ENCODE data around the gene ASAP3. TPM values are rescaled to one million over a fixed set of nuclear protein-coding genes. Genes with fewer than 3 reads are reported as not detected.

ASAP3 gene
- total RNA-seq, 1 experiment from 2014 or later: 17.6 TPM

DNA sequence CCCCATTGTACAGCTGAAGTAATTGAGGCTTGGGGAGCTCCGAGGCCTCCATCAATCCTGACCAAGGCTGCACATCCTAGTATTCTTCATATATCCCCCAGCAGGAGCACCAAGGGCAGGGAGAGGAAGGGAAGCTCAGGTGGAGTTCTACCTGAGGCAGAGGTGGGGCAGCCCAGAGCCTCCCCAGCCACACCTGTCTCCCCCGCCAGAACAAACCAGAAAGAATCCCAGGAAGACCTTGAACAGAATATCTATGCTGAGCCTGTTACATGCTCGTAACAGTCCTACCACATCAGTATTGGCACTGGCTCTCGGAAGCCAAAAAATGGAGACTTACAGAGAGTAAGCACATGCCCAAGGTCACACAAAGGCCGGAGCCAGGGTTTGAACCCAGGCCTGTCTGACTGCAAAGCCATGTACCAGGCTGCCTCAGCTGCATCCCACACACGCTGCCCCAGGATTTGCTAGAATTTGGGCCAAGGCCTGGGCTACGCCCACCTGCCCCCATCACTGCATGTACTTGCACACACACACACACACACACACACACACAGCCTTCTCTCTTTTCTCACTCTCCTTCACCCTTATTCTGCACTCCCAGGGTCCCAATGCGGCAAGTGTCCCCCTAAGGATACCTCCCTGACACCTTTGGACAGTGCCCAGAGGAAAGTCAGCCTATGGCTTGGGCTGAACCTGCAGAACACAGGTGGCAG lies 42.5 kb upstream of the ASAP3 start:
- peaks cover 72% of the 10 kb centered on the region for H3K4me1 ChIP-seq (replicated peaks; ENCODE audit: insufficient read depth)
- 0 out of 2 replicates have a peak overlapping the region, but pooled peaks have one; percentile 55 for H3K4me2 ChIP-seq
- H3K9me3 ChIP-seq (ENCODE audit: insufficient read depth, low read depth): no peaks in the 10 kb centered on the region
- no peaks in the 10 kb centered on the region for H3K36me3 ChIP-seq (ENCODE audit: low read depth)
- H2AFZ ChIP-seq: no peak overlapping the region
- H3K27me3 ChIP-seq (ENCODE audit: insufficient read depth, low read depth): no peaks in the 10 kb centered on the region
- H4K20me1 ChIP-seq (ENCODE audit: insufficient read depth): no peaks in the 10 kb centered on the region; the same call in 1 of the 2 replicates
- intact Hi-C loops (cut with micrococcal nuclease; ENCODE audit: unreplicated experiment): loop anchor here (5.0 kb wide), 1 partner anchor 44 kb away; the partner anchor contains the start of gene ASAP3
- peaks cover 47% of the 10 kb centered on the region; the same call in 1 of the 2 replicates for H3F3A ChIP-seq (ENCODE audit: insufficient read depth, low read depth)
- TF ChIP-seq, protein P1, sequence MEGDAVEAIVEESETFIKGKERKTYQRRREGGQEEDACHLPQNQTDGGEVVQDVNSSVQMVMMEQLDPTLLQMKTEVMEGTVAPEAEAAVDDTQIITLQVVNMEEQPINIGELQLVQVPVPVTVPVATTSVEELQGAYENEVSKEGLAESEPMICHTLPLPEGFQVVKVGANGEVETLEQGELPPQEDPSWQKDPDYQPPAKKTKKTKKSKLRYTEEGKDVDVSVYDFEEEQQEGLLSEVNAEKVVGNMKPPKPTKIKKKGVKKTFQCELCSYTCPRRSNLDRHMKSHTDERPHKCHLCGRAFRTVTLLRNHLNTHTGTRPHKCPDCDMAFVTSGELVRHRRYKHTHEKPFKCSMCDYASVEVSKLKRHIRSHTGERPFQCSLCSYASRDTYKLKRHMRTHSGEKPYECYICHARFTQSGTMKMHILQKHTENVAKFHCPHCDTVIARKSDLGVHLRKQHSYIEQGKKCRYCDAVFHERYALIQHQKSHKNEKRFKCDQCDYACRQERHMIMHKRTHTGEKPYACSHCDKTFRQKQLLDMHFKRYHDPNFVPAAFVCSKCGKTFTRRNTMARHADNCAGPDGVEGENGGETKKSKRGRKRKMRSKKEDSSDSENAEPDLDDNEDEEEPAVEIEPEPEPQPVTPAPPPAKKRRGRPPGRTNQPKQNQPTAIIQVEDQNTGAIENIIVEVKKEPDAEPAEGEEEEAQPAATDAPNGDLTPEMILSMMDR (conservative IDR thresholded peaks at IDR 0.05): no peak
- no peak for TF ChIP-seq EZH2 (IDR thresholded peaks at IDR 0.05; ENCODE audit: low read depth)
- no TSS peak for BruUV-seq (replicated peaks)
- H3K79me2 ChIP-seq (ENCODE audit: low read depth): peaks cover 34% of the 10 kb centered on the region; the same call in 1 of the 2 replicates
- CTCF ChIA-PET: no interaction called here
- POLR2A ChIA-PET (ENCODE audit: unreplicated experiment): no interaction called here
- no peak overlapping the region for H3K27ac ChIP-seq
- DNase-seq: no peak
- no peak overlapping the region for H3K4me3 ChIP-seq
- H3K9me2 ChIP-seq (ENCODE audit: insufficient read depth): no peaks in the 10 kb centered on the region

DNA sequence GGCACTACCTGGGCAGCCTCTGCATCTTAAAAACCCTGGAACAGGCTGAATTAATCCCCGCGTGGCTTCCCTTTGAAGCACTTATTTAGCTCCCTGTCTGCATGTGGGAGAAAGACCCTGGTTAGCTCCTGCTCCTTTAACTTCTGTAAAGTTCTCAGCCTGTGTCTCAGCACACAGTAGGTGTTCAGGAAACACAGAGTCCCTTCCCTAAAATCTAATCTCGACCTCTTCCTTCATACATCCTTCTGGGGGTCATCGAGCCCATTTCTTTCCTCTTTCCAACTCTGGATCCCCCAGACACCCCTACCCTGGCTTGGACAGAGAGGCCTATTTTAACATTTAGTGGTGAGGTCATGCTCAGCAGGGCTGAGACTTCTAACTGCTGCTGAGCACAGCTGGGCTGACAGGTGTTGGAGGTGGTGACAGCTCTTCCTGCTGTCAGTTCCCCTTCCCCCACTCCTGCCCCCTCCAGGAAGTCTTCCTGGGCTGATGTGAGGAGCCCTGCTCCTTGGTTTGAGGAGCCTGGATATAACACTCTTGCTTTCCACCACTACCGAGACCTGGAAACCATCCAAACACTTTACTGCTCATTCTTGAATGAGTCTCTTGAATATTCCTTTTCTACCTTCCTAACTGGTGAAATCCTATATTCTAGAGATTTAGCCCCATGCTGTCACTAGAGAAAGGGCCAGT lies 41.7 kb upstream of the ASAP3 start:
- CTCF ChIA-PET: no interaction called here
- Histone ChIP-seq H3K4me3 (no peak overlapping the region), H3K4me1 (replicated peaks; ENCODE audit: insufficient read depth) (peaks cover 70% of the 10 kb centered on the region)

More for the DNA sequence above, 41.7 kb upstream of the ASAP3 start:
- POLR2A ChIA-PET (ENCODE audit: unreplicated experiment): interaction anchor here (0.6 to 0.7 kb wide), 2 partner anchors 67 to 156 kb away, joined by 3 to 4 read pairs; partner anchors contain the start of gene ZNF436
- no peak for DNase-seq
- H3K36me3 ChIP-seq (ENCODE audit: low read depth): no peaks in the 10 kb centered on the region
- no TSS peak for BruUV-seq (replicated peaks)
- no peaks in the 10 kb centered on the region for H3K27me3 ChIP-seq (ENCODE audit: insufficient read depth, low read depth)
- peaks cover 34% of the 10 kb centered on the region; the same call in 1 of the 2 replicates for H3K79me2 ChIP-seq (ENCODE audit: low read depth)
- no peak overlapping the region for H3K27ac ChIP-seq
- TF ChIP-seq EZH2 (IDR thresholded peaks at IDR 0.05; ENCODE audit: low read depth): no peak
- TF ChIP-seq, protein P1 (conservative IDR thresholded peaks at IDR 0.05): no peak
- H3K9me2 ChIP-seq (ENCODE audit: insufficient read depth): no peaks in the 10 kb centered on the region
- no peaks in the 10 kb centered on the region; the same call in 1 of the 2 replicates for H4K20me1 ChIP-seq (ENCODE audit: insufficient read depth)
- H2AFZ ChIP-seq: no peak overlapping the region
- H3F3A ChIP-seq (ENCODE audit: insufficient read depth, low read depth): peaks cover 47% of the 10 kb centered on the region; the same call in 1 of the 2 replicates
- intact Hi-C loops (cut with micrococcal nuclease; ENCODE audit: unreplicated experiment): loop anchor here (5.0 kb wide), 1 partner anchor 43 kb away; the partner anchor contains the start of gene ASAP3
- H3K9me3 ChIP-seq (ENCODE audit: insufficient read depth, low read depth): no peaks in the 10 kb centered on the region
- H3K4me2 ChIP-seq: peak overlapping the region; percentile 55
